ENCODE results near the gene PRMT5. TPM values are rescaled to one million over a fixed set of nuclear protein-coding genes. Genes with fewer than 3 reads are reported as not detected.

The PRMT5 gene
- total RNA-seq, 4 donors from 2014 or later, result 32.2 to 92.3 (median 43.4) TPM

DNA sequence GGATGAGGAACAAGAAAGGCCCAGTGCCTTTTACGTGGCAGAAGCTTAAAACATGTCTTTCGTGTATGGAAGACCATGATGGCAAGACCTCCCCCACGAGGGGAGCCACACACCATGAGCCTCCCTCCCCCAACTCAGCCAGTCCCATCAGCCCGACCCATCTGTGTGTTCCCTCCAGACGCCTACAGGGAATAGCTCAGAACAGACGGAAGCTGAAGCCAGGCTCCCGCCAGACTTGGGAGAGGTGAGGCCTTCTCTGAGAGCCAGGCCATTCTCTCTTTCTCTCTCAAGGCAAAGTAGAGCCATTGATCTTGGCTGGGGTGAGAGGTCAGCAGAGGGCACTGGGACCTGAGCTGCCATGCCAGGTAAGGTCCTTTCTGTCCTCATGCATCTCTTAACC lies 36.7 kb downstream of the PRMT5 start:
- no peak overlapping the region for H3K4me3 ChIP-seq
- intact Hi-C loops (cut with DNase I; ENCODE audit: low total_unique reads), result no loop called here
- DNase-seq, result no peak
- no peak overlapping the region for H3K27ac ChIP-seq
- no peaks in the 10 kb centered on the region for H3K36me3 ChIP-seq
- in situ Hi-C loops (cut with MboI; ENCODE audit: low pct_ligation_motif_present in 1 of 4, low pct_unique_long_range_greater_than_20kb in 1 of 4, low sequenced_read_pairs in 3 of 4), result no loop called here
- H3K27me3 ChIP-seq, result no peaks in the 10 kb centered on the region
- no peak for TF ChIP-seq POLR2A (IDR thresholded peaks at IDR 0.05)
- no peak for TF ChIP-seq POLR2AphosphoS5 (IDR thresholded peaks at IDR 0.05)
- TF ChIP-seq EP300 (IDR thresholded peaks at IDR 0.05; ENCODE audit: low read depth), result no peak
- TF ChIP-seq, protein P1, sequence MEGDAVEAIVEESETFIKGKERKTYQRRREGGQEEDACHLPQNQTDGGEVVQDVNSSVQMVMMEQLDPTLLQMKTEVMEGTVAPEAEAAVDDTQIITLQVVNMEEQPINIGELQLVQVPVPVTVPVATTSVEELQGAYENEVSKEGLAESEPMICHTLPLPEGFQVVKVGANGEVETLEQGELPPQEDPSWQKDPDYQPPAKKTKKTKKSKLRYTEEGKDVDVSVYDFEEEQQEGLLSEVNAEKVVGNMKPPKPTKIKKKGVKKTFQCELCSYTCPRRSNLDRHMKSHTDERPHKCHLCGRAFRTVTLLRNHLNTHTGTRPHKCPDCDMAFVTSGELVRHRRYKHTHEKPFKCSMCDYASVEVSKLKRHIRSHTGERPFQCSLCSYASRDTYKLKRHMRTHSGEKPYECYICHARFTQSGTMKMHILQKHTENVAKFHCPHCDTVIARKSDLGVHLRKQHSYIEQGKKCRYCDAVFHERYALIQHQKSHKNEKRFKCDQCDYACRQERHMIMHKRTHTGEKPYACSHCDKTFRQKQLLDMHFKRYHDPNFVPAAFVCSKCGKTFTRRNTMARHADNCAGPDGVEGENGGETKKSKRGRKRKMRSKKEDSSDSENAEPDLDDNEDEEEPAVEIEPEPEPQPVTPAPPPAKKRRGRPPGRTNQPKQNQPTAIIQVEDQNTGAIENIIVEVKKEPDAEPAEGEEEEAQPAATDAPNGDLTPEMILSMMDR (IDR thresholded peaks at IDR 0.05), result no peak
- 92% methylated on average over 7 of the region's 7 CpGs; no CpG with 5 or more reads in 1 of the 2 donors for WGBS, 2 donors (ENCODE audit: low coverage in 1 of 2)
- H3K9me3 ChIP-seq, result no peaks in the 10 kb centered on the region
- peaks cover 0 to 12% (median 0%) of the 10 kb centered on the region in 4 donors for H3K4me1 ChIP-seq

DNA sequence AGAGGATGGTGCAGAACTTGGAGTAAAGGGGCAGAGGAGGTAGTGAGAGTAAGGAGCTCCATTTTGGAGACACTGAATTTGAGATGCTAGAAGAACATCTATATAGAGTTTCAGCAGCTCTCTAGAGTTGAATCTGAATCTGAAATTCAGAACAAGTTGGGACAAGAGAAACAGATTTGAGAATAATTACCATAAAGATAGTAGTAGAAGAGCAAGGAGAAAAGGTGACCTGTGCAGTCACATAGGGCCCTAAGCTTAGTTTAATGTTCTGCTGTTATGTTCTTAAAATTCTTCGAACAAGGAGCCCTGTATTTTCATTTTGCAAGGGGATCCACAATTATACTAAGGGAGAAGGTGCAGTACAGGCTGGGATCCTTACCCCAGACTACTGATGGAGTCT lies 38.8 kb downstream of the PRMT5 start:
- no peak overlapping the region for H3K4me3 ChIP-seq
- WGBS, 2 donors (ENCODE audit: low coverage in 1 of 2), result 91 to 100% methylated on average over 1 of the region's 1 CpG
- in situ Hi-C loops (cut with MboI; ENCODE audit: low pct_ligation_motif_present in 1 of 4, low pct_unique_long_range_greater_than_20kb in 1 of 4, low sequenced_read_pairs in 3 of 4) (no loop called here), intact Hi-C loops (cut with DNase I; ENCODE audit: low total_unique reads) (no loop called here)
- peaks cover 5 to 26% (median 10%) of the 10 kb centered on the region in 4 donors for H3K4me1 ChIP-seq
- no peaks in the 10 kb centered on the region for H3K9me3 ChIP-seq
- H3K27me3 ChIP-seq, result no peaks in the 10 kb centered on the region
- TF ChIP-seq, protein P1 (IDR thresholded peaks at IDR 0.05), result no peak
- no peak for TF ChIP-seq POLR2A (IDR thresholded peaks at IDR 0.05)
- TF ChIP-seq POLR2AphosphoS5 (IDR thresholded peaks at IDR 0.05), result no peak
- no peak for TF ChIP-seq EP300 (IDR thresholded peaks at IDR 0.05; ENCODE audit: low read depth)
- H3K36me3 ChIP-seq, result no peaks in the 10 kb centered on the region
- DNase-seq, result no peak
- H3K27ac ChIP-seq, result no peak overlapping the region

DNA sequence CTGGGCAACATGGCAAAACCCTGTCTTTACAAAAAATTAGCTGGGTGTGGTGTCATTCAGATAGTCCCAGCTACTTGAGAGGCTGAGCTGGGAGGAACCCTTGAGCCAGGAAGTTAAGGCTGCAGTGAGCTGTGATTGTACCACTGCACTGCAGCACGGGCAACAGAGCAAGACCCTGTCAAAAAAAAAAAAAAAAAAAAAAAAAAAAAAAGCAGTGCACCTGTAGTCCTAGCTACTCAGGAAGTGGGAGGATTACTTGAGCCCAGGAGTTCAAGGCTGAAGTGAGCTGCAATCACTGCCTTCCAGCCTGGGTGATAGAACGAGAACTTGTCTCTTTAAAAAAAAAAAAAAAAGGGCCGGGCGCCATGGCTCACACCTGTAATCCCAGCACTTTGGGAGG lies 40.5 kb downstream of the PRMT5 start:
- in situ Hi-C loops (cut with MboI; ENCODE audit: low pct_ligation_motif_present in 1 of 4, low pct_unique_long_range_greater_than_20kb in 1 of 4, low sequenced_read_pairs in 3 of 4) (no loop called here), intact Hi-C loops (cut with DNase I; ENCODE audit: low total_unique reads) (no loop called here)
- Histone ChIP-seq H3K36me3 (no peaks in the 10 kb centered on the region), H3K27me3 (no peaks in the 10 kb centered on the region), H3K27ac (peak overlapping the region in 2 of 4 donors; percentile 88), H3K9me3 (no peaks in the 10 kb centered on the region), H3K4me1 (peaks cover 5 to 31% (median 10%) of the 10 kb centered on the region in 4 donors), H3K4me3 (no peak overlapping the region)
- no peak for TF ChIP-seq EP300 (IDR thresholded peaks at IDR 0.05; ENCODE audit: low read depth)
- DNase-seq, result no peak
- WGBS, 2 donors (ENCODE audit: low coverage in 1 of 2), result 49 to 80% methylated on average over 1 to 4 of the region's 4 CpGs

DNA sequence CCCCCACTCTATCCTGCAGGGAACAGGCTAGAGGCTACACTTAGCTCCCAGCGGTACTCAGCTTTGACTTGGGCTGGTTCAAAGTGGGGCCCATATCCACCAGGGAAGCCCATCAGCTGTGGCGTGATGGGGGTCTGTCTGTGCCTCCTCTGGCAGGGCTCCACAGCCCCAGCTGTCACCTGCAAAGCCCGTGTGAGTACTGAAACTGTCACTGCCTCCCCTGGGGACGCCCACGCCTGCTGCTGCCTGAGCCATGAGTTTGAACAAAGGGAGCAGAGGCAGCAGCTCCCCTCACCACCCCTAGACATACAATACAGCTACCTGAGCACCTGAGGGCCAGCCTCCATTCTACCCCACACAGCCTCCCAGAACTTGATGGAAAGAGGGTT lies 41.2 kb downstream of the PRMT5 start:
- intact Hi-C loops (cut with DNase I; ENCODE audit: low total_unique reads) (no loop called here), in situ Hi-C loops (cut with MboI; ENCODE audit: low pct_ligation_motif_present in 1 of 4, low pct_unique_long_range_greater_than_20kb in 1 of 4, low sequenced_read_pairs in 3 of 4) (no loop called here)
- H3K27me3 ChIP-seq, result no peaks in the 10 kb centered on the region
- H3K4me1 ChIP-seq, result peaks cover 9 to 35% (median 10%) of the 10 kb centered on the region in 4 donors
- no peaks in the 10 kb centered on the region for H3K9me3 ChIP-seq
- peak overlapping the region; percentile 82 to 88 (median 88) for H3K27ac ChIP-seq
- TF ChIP-seq, protein P1 (IDR thresholded peaks at IDR 0.05), result no peak
- TF ChIP-seq POLR2AphosphoS5 (IDR thresholded peaks at IDR 0.05) (no peak), POLR2A (IDR thresholded peaks at IDR 0.05) (no peak), EP300 (IDR thresholded peaks at IDR 0.05; ENCODE audit: low read depth) (no peak)
- 76% methylated on average over 2 of the region's 5 CpGs; no CpG with 5 or more reads in 1 of the 2 donors for WGBS, 2 donors (ENCODE audit: low coverage in 1 of 2)
- peak; percentile 62 for DNase-seq
- H3K4me3 ChIP-seq, result peak overlapping the region in 1 of 4 donors; percentile 65
- no peaks in the 10 kb centered on the region for H3K36me3 ChIP-seq

Measured in transverse colon (tissue), 4 donors.